ENCODE results near the gene GPD1. TPM values are rescaled to one million over a fixed set of nuclear protein-coding genes. Genes with fewer than 3 reads are reported as not detected.

Gene GPD1
- total and polyA plus RNA-seq, 9 of the 15 experiments (the other 6 are each of a cell fraction or from before 2014, with no cell fraction given) = 0.13 to 1.00 (median 0.55) TPM

- TF ChIP-seq ETS2 (tag; IDR thresholded peaks at IDR 0.05; ENCODE audit: borderline replicate concordance, poor library complexity, severe bottlenecking) (no peak), ZNF431 (CRISPR knock-in tag; IDR thresholded peaks at IDR 0.05) (no peak), ZBTB12 (CRISPR knock-in tag; IDR thresholded peaks at IDR 0.05) (no peak), PYGO2 (tag; IDR thresholded peaks at IDR 0.05) (no peak), ZNF197 (CRISPR knock-in tag; IDR thresholded peaks at IDR 0.05; ENCODE audit: low read depth) (no peak), ZBTB2 (IDR thresholded peaks at IDR 0.05) (no peak), NR3C1 (CRISPR knock-in tag; IDR thresholded peaks at IDR 0.05) (no peak), IRF2 (CRISPR knock-in tag; IDR thresholded peaks at IDR 0.05) (no peak), TAF15 (IDR thresholded peaks at IDR 0.05; ENCODE audit: low read depth, low read length) (no peak), DPF2 (IDR thresholded peaks at IDR 0.05) (peak; percentile 66), REST (IDR thresholded peaks at IDR 0.05; ENCODE audit: borderline replicate concordance) (no peak), REST (CRISPR knock-in tag; IDR thresholded peaks at IDR 0.05; ENCODE audit: low read depth) (no peak), SREBF2 (CRISPR knock-in tag; IDR thresholded peaks at IDR 0.05) (no peak), SLC30A9 (CRISPR knock-in tag; IDR thresholded peaks at IDR 0.05) (no peak), FOXJ3 (CRISPR knock-in tag; IDR thresholded peaks at IDR 0.05) (no peak), ZNF780A (CRISPR knock-in tag; IDR thresholded peaks at IDR 0.05) (no peak), DACH1 (IDR thresholded peaks at IDR 0.05; ENCODE audit: partially characterized antibody) (peak; percentile 69), TFAP4 (CRISPR knock-in tag; IDR thresholded peaks at IDR 0.05; ENCODE audit: borderline replicate concordance) (peak; percentile 81)
These were observed 6.4 kb downstream of the GPD1 start (continued) for GRCh38 chr12:50110127-50110761.
